Natural killer cell (primary cell): Measurements from ENCODE around the gene ELMO3. TPM values are rescaled to one million over a fixed set of nuclear protein-coding genes. Genes with fewer than 3 reads are reported as not detected.

ENCODE experiments used
- ATAC-seq, 3 donors: fragments of 150-1000 bp in 2 of 3; fragments of 200-7000 bp in 1 of 3; cut with Tn5 transposase; 1 replicate in 1 of 3; 2 replicates in 2 of 3; pipeline ENCODE4 v1.10.0; 2021; ENCODE audit warnings: mild to moderate bottlenecking in 2 of 3, moderate library complexity in 2 of 3
- DNase-seq, 2 donors: peaks; one replicate each; pipeline versions ENCODE4 v3.0.0 to v3.0.0-alpha.2; 2013 to 2021; ENCODE audit warnings: mixed read lengths in 1 of 2
- H3K27ac ChIP-seq: one replicate; pipeline ENCODE4 v1.5.1; 2013; ENCODE audit warnings: mild to moderate bottlenecking, low read length
- H3K27me3 ChIP-seq: one replicate; pipeline ENCODE4 v1.6.1; 2013; ENCODE audit warnings: low read length; ENCODE audit not compliant: control insufficient read depth, insufficient read depth
- H3K36me3 ChIP-seq: one replicate; pipeline ENCODE4 v1.6.1; 2013; ENCODE audit warnings: low read length; ENCODE audit not compliant: control insufficient read depth, insufficient read depth
- H3K4me1 ChIP-seq: one replicate; pipeline ENCODE4 v1.6.1; 2013; ENCODE audit warnings: low read length; ENCODE audit not compliant: control insufficient read depth, insufficient read depth
- H3K4me3 ChIP-seq: one replicate; pipeline ENCODE4 v1.5.1; 2013; ENCODE audit warnings: low read length
- H3K9me3 ChIP-seq: one replicate; pipeline ENCODE4 v1.6.1; 2013; ENCODE audit warnings: low read length; ENCODE audit not compliant: control insufficient read depth, insufficient read depth
- H3K27ac Mint-ChIP-seq, 2 donors: one replicate each; pipeline ENCODE4 v1.8.0; 2022; ENCODE audit warnings: mild to moderate bottlenecking in 2 of 2, mixed read lengths in 2 of 2, moderate library complexity in 1 of 2
- H3K27me3 Mint-ChIP-seq, 2 donors: one replicate each; pipeline ENCODE4 v1.8.0; 2022; ENCODE audit warnings: low read depth in 2 of 2, mixed read lengths in 2 of 2
- H3K36me3 Mint-ChIP-seq: one replicate; pipeline ENCODE4 v1.8.0; 2022; ENCODE audit warnings: mixed read lengths
- H3K4me1 Mint-ChIP-seq, 2 donors: one replicate each; pipeline ENCODE4 v1.8.0; 2022; ENCODE audit warnings: mixed read lengths in 2 of 2
- H3K4me3 Mint-ChIP-seq: one replicate; pipeline ENCODE4 v1.8.0; 2022; ENCODE audit warnings: mild to moderate bottlenecking, moderate library complexity, mixed read lengths
- H3K9me3 Mint-ChIP-seq, 2 donors: one replicate each; pipeline ENCODE4 v1.8.0; 2022; ENCODE audit warnings: mixed read lengths in 2 of 2
- WGBS: methylation state at CpG from one replicate; pipeline ENCODE4 v1.1.7; 2013; ENCODE audit warnings: missing lambda C conversion rate; ENCODE audit not compliant: insufficient coverage; 5-methylcytosine and 5-hydroxymethylcytosine counted together
- intact Hi-C: fragments of 100-400 bp; cut with micrococcal nuclease; formaldehyde crosslinking; loops from one replicate; pipeline ENCODE4 v1.14.2; 2022
- total RNA-seq, 4 donors: library from RNA; stranded (reverse); fragments of 120-200 nt in 1 of 4; gene quantifications; one replicate each; pipeline versions ENCODE4 v1.2.3 to v1.2.4, GENCODE V29; 2013 to 2022
- TF ChIP-seq, protein P1 (sequence below): fragments of 200-600 bp; IDR thresholded peaks from one replicate; pipeline ENCODE4 v1.8.0; 2022; ENCODE audit warnings: antibody characterized with exemption

ELMO3 gene
- total RNA-seq, 3 donors from 2014 or later (not counting 1 experiment from before 2014, with no cell fraction given): 1.9 to 3.3 (median 2.3) TPM

- H3K4me1 Mint-ChIP-seq: peaks cover 21 to 48% of the 10 kb centered on the region in 2 donors
- Histone ChIP-seq H3K36me3 (no peaks in the 10 kb centered on the region), H3K27me3 (peaks cover 3% of the 10 kb centered on the region), H3K4me1 (peaks cover 39% of the 10 kb centered on the region), H3K27ac (no peak overlapping the region), H3K9me3 (no peaks in the 10 kb centered on the region), H3K4me3 (no peak overlapping the region)
- no peak for DNase-seq
- H3K27ac Mint-ChIP-seq: no peak overlapping the region
- peak overlapping the region; percentile 53 for H3K4me3 Mint-ChIP-seq
- TF ChIP-seq, protein P1, sequence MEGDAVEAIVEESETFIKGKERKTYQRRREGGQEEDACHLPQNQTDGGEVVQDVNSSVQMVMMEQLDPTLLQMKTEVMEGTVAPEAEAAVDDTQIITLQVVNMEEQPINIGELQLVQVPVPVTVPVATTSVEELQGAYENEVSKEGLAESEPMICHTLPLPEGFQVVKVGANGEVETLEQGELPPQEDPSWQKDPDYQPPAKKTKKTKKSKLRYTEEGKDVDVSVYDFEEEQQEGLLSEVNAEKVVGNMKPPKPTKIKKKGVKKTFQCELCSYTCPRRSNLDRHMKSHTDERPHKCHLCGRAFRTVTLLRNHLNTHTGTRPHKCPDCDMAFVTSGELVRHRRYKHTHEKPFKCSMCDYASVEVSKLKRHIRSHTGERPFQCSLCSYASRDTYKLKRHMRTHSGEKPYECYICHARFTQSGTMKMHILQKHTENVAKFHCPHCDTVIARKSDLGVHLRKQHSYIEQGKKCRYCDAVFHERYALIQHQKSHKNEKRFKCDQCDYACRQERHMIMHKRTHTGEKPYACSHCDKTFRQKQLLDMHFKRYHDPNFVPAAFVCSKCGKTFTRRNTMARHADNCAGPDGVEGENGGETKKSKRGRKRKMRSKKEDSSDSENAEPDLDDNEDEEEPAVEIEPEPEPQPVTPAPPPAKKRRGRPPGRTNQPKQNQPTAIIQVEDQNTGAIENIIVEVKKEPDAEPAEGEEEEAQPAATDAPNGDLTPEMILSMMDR: no peak
- no peaks in the 10 kb centered on the region for H3K9me3 Mint-ChIP-seq
- ATAC-seq: no peak
- intact Hi-C loops: no loop called here
- WGBS: 94% methylated on average over 12 of the region's 12 CpGs
- no peaks in the 10 kb centered on the region for H3K36me3 Mint-ChIP-seq
- H3K27me3 Mint-ChIP-seq: peaks cover 2 to 7% of the 10 kb centered on the region in 2 donors
Measured at GRCh38 chr16:67176662-67177061, 22.3 kb upstream of the ELMO3 start.

DNA sequence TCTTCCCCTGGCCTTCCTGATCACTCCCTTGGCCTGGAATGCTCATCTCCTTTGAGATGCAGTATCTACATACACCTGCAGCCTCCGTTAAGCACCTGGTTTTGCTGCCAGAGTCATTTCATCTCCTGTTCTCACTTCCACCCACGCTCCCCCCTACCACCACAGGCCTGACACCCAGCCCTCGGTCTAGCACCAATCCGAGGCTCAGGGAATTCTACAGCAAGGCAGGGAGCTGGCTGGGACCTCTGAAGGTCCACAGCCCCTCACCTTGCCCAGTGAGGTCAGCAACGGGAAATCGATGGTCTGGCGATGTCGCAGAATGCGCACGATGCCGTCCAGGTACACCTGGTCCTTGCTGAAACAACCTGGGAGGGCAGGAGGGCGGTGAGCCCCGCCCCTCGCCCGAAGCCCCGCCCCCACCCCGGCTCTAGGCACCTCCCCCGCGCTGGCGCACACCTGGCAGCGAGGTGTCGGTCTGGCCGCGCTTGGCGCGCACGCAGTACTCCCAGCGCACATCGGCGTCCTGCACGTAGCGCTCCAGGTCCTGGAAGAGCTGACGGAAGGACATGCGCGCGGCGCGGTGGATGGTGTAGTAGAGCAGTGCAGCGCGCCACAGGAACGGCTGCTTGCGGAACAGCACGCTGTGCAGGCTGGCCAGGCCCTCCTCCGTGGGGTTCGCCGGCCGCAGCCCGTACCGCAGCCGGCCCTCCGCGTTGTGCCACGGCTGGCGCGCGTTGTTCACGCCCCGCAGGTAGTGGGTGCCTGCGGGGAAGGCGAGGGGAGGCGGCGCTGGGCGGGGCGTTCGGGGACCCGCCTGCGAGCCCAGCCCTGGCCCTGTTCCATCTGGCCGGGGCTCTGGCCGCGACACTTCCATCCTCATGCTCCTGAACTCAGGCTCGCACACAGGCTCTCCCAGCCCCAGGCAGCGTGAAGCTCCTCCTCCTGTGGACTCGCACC, 20.9 kb upstream of the ELMO3 start:
- H3K4me3 Mint-ChIP-seq: peak overlapping the region; percentile 67
- no peaks in the 10 kb centered on the region for H3K9me3 Mint-ChIP-seq
- Histone ChIP-seq H3K36me3 (no peaks in the 10 kb centered on the region), H3K4me3 (no peak overlapping the region), H3K9me3 (no peaks in the 10 kb centered on the region), H3K27me3 (no peaks in the 10 kb centered on the region), H3K27ac (no peak overlapping the region), H3K4me1 (peaks cover 40% of the 10 kb centered on the region)
- ATAC-seq: peak; percentile 51 to 57 (median 55)
- H3K36me3 Mint-ChIP-seq: no peaks in the 10 kb centered on the region
- TF ChIP-seq, protein P1: no peak
- peaks cover 0 to 3% of the 10 kb centered on the region in 2 donors for H3K27me3 Mint-ChIP-seq
- WGBS: 4% methylated on average over 73 of the region's 73 CpGs
- DNase-seq: peak in 1 of 2 donors; percentile 82
- H3K27ac Mint-ChIP-seq: no peak overlapping the region
- intact Hi-C loops: no loop called here
- peaks cover 18 to 43% of the 10 kb centered on the region in 2 donors for H3K4me1 Mint-ChIP-seq

DNA sequence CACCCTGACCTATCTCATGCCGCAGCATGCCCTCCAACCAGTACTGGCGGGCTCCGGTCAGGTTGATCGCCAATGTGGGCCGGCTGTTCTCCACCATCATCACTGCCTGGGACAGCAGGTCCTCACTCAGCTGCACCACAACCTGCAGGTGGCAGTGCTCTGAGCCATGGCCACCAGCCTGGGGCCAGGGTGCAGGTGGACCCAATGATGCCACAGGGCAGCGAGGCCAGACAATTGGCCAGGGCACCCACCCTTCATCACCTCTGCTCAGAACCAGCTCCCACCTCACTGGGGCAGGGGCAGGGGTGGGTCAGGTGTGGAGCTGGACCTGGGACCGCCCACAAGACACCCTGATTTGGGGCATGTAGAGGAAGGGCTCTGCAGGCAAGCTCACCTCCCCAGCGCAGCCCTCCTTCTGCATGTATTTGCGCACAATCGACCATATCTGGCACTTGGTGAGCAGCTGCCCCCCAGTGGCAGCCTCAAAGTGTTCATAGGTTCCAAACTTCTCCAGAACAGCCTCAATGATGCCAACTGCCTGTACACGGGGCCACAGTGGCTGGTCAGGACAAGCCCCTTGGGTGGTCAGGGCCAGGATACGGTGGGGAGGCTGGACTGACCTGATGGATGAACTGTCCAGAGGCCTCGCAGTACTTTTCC, 19.4 kb upstream of the ELMO3 start:
- TF ChIP-seq, protein P1: no peak
- Histone ChIP-seq H3K27ac (no peak overlapping the region), H3K27me3 (no peaks in the 10 kb centered on the region), H3K4me3 (no peak overlapping the region), H3K36me3 (no peaks in the 10 kb centered on the region), H3K9me3 (no peaks in the 10 kb centered on the region), H3K4me1 (peaks cover 32% of the 10 kb centered on the region)
- H3K9me3 Mint-ChIP-seq: no peaks in the 10 kb centered on the region
- WGBS: 94% methylated on average over 13 of the region's 13 CpGs
- peaks cover 6 to 28% of the 10 kb centered on the region in 2 donors for H3K4me1 Mint-ChIP-seq
- DNase-seq (peak in 1 of 2 donors; percentile 28), ATAC-seq (no peak)
- H3K36me3 Mint-ChIP-seq: no peaks in the 10 kb centered on the region
- no peak overlapping the region for H3K27ac Mint-ChIP-seq
- intact Hi-C loops: no loop called here
- no peak overlapping the region for H3K4me3 Mint-ChIP-seq
- H3K27me3 Mint-ChIP-seq: peaks cover 0 to 3% of the 10 kb centered on the region in 2 donors
